Right lobe of liver (tissue), 6 donors: ENCODE results near the gene ZER1. TPM values are rescaled to one million over a fixed set of nuclear protein-coding genes. Genes with fewer than 3 reads are reported as not detected.
A peak's percentile ranks its signal among the peaks of the same experiment; 100 is the strongest.

Experiments used
- ATAC-seq, 4 donors: fragments of 200-7000 bp; cut with Tn5 transposase; one replicate each; pipeline ENCODE4 v1.9.1; 2020; ENCODE audit warnings: mild to moderate bottlenecking in 4 of 4, moderate library complexity in 4 of 4
- DNase-seq, 3 donors: peaks; one replicate each; pipeline ENCODE4 v3.0.0-alpha.2; 2020
- H3K27ac ChIP-seq, 3 donors: fragments of 200-600 bp; one replicate each; pipeline ENCODE4 v1.8.0; 2022
- H3K27me3 ChIP-seq, 2 donors: fragments of 200-600 bp; one replicate each; pipeline ENCODE4 v1.8.0; 2022
- H3K36me3 ChIP-seq, 4 donors: fragments of 200-600 bp; sonication (generic) in 1 of 4; one replicate each; pipeline versions ENCODE4 v1.5.1 to v1.8.0; 2017 to 2022; ENCODE audit warnings: control low read depth in 1 of 4
- H3K4me1 ChIP-seq, 4 donors: fragments of 200-600 bp; sonication (generic) in 1 of 4; one replicate each; pipeline versions ENCODE4 v1.5.1 to v1.8.0; 2017 to 2022; ENCODE audit warnings: control low read depth in 1 of 4
- H3K4me3 ChIP-seq, 3 donors: fragments of 200-600 bp; one replicate each; pipeline ENCODE4 v1.8.0; 2022
- H3K9me3 ChIP-seq, 4 donors: fragments of 200-600 bp; sonication (generic) in 1 of 4; one replicate each; pipeline versions ENCODE4 v1.5.1 to v1.8.0; 2017 to 2022; ENCODE audit warnings: control low read depth in 1 of 4
- CTCF ChIP-seq, 4 donors: fragments of 200-600 bp in 3 of 4; fragments of 450-650 bp in 1 of 4; IDR thresholded peaks; one replicate each; pipeline versions ENCODE4 v1.5.1 to v1.8.0; 2016 to 2022; ENCODE audit warnings: antibody characterized with exemption in 4 of 4, mild to moderate bottlenecking in 2 of 4
- POLR2A ChIP-seq: fragments of 450-650 bp; IDR thresholded peaks from one replicate; pipeline ENCODE4 v1.6.1; 2017; ENCODE audit warnings: antibody characterized with exemption, mild to moderate bottlenecking
- WGBS: methylation state at CpG from one replicate; pipeline ENCODE4 v1.1.6; 2018; ENCODE audit warnings: low coverage, low lambda C conversion rate; ENCODE audit not compliant: insufficient coverage; ENCODE audit errors: missing lambda C conversion rate; 5-methylcytosine and 5-hydroxymethylcytosine counted together
- intact Hi-C, 2 donors: fragments of 100-400 bp; cut with DNase I; formaldehyde crosslinking; loops; one replicate each; pipeline versions ENCODE4 v1.11.2 to v1.14.1; 2022
- total RNA-seq, 6 experiments: library from RNA; depleted of rRNA in 2 of 6; stranded (reverse); fragments of >200 nt in 2 of 6; fragmentation: NEBNext Ultra II Directional in 3 of 6; extraction: Animal tissue kit (Norgen Biotek cat#: 25700) in 3 of 6; gene quantifications; one replicate each; pipeline versions ENCODE4 v1.1.0 to v1.2.4, GENCODE V29; 2016 to 2023
- donor health status: DM: no; HTN: yes; CAD: no.
- donor health status: DM: no; HTN: no; CAD: no.
- donor health status: DM: no; HTN: no; CAD: no.
- donor health status: DM: no; HTN: yes; CAD: no.
- donor health status: DM: no; HTN: yes; CAD: no.

ZER1 gene
- total RNA-seq, 6 experiments from 2014 or later, result 13.4 to 21.8 (median 16.0) TPM

- Histone ChIP-seq H3K4me1 (no peaks in the 10 kb centered on the region), H3K27me3 (no peaks in the 10 kb centered on the region), H3K27ac (no peak overlapping the region), H3K36me3 (no peaks in the 10 kb centered on the region), H3K4me3 (no peak overlapping the region), H3K9me3 (no peaks in the 10 kb centered on the region)
- no peak for TF ChIP-seq CTCF (IDR thresholded peaks at IDR 0.05)
- no peak for TF ChIP-seq POLR2A
- WGBS, result 100% methylated on average over 1 of the region's 6 CpGs
- ATAC-seq (no peak), DNase-seq (peak in 2 of 3 donors; percentile 4 to 7)
- intact Hi-C loops, result no loop called here
Observed at GRCh38 chr9:128715436-128715750, 56.3 kb downstream of the ZER1 start.

- intact Hi-C loops, result no loop called here
- no peak overlapping the region for H3K27ac ChIP-seq
- H3K36me3 ChIP-seq, result no peaks in the 10 kb centered on the region
- DNase-seq (peak; percentile 9 to 36 (median 23)), ATAC-seq (no peak)
- no peaks in the 10 kb centered on the region for H3K27me3 ChIP-seq
- H3K4me3 ChIP-seq, result no peak overlapping the region
- no peak for TF ChIP-seq CTCF (IDR thresholded peaks at IDR 0.05)
- TF ChIP-seq POLR2A, result no peak
- WGBS, result 94% methylated on average over 9 of the region's 24 CpGs
- no peaks in the 10 kb centered on the region for H3K4me1 ChIP-seq
- H3K9me3 ChIP-seq, result no peaks in the 10 kb centered on the region
Observed at GRCh38 chr9:128714586-128715435, 56.9 kb downstream of the ZER1 start.

- TF ChIP-seq CTCF (IDR thresholded peaks at IDR 0.05) (no peak), POLR2A (no peak)
- 100% methylated on average over 1 of the region's 19 CpGs for WGBS
- Histone ChIP-seq H3K27me3 (no peaks in the 10 kb centered on the region), H3K27ac (no peak overlapping the region), H3K36me3 (no peaks in the 10 kb centered on the region), H3K9me3 (no peaks in the 10 kb centered on the region), H3K4me3 (no peak overlapping the region), H3K4me1 (no peaks in the 10 kb centered on the region)
- ATAC-seq (no peak), DNase-seq (peak in 2 of 3 donors; percentile 33 to 41)
- intact Hi-C loops, result no loop called here
Observed at GRCh38 chr9:128713941-128714573, 57.7 kb downstream of the ZER1 start.

GRCh38 chr9:128713411-128713780 is 58.3 kb downstream of the ZER1 start:
- peak in 1 of 3 donors; percentile 38 for DNase-seq
- peak in 1 of 4 donors; percentile 17 for ATAC-seq
- no peaks in the 10 kb centered on the region for H3K36me3 ChIP-seq
- H3K27ac ChIP-seq, result no peak overlapping the region
- intact Hi-C loops, result no loop called here
- H3K4me1 ChIP-seq, result no peaks in the 10 kb centered on the region
- no peaks in the 10 kb centered on the region for H3K27me3 ChIP-seq
- no peak overlapping the region for H3K4me3 ChIP-seq
- TF ChIP-seq CTCF (IDR thresholded peaks at IDR 0.05) (no peak), POLR2A (no peak)
- H3K9me3 ChIP-seq, result no peaks in the 10 kb centered on the region
- WGBS, result 60% methylated on average over 1 of the region's 13 CpGs
